Mucosa of descending colon (tissue), 3 donors: ENCODE results near the gene SLAMF9. TPM values are rescaled to one million over a fixed set of nuclear protein-coding genes. Genes with fewer than 3 reads are reported as not detected.

Experiments
- ATAC-seq: fragments of 200-7000 bp; cut with Tn5 transposase; one replicate; pipeline ENCODE4 v1.9.1; 2020; ENCODE audit warnings: mild to moderate bottlenecking, moderate library complexity
- DNase-seq, 3 donors: peaks; one replicate each; pipeline ENCODE4 v3.0.0-alpha.2; 2020
- H3K36me3 ChIP-seq: fragments of 200-600 bp; one replicate; pipeline ENCODE4 v1.8.0; 2021; ENCODE audit warnings: low read depth, mild to moderate bottlenecking
- H3K4me1 ChIP-seq: fragments of 200-600 bp; one replicate; pipeline ENCODE4 v1.8.0; 2021; ENCODE audit warnings: low read depth, mild to moderate bottlenecking
- H3K4me3 ChIP-seq: fragments of 200-600 bp; one replicate; pipeline ENCODE4 v1.8.0; 2021; ENCODE audit warnings: mild to moderate bottlenecking
- H3K9me3 ChIP-seq: fragments of 200-600 bp; one replicate; pipeline ENCODE4 v1.8.0; 2021; ENCODE audit warnings: mild to moderate bottlenecking
- CTCF ChIP-seq: fragments of 200-600 bp; IDR thresholded peaks from one replicate; pipeline ENCODE4 v1.8.0; 2022; ENCODE audit warnings: antibody characterized with exemption, mild to moderate bottlenecking
- intact Hi-C, 2 donors: fragments of 100-400 bp; cut with DNase I in 1 of 2; cut with micrococcal nuclease in 1 of 2; formaldehyde crosslinking; loops; one replicate each; pipeline versions ENCODE4 v1.11.0 to v1.11.1; 2022; cut with DNase I, micrococcal nuclease
- total RNA-seq, 3 donors: library from RNA; stranded (reverse); fragmentation: NEBNext Ultra II Directional in 2 of 3; extraction: Animal tissue kit (Norgen Biotek cat#: 25700) in 2 of 3; gene quantifications; one replicate each; pipeline versions ENCODE4 v1.2.1 to v1.2.4, GENCODE V29; 2021 to 2023
- donor health status: DM: no; HTN: no; CAD: no; lungs with moderate emphysema.
- donor health status: DM: no; HTN: no; CAD: no.
- donor health status: DM: no; HTN: yes; CAD: no.

The SLAMF9 gene
- total RNA-seq, 3 donors from 2014 or later, result not detected

GRCh38 chr1:159968901-159969300 lies 14.9 kb upstream of the SLAMF9 start:
- no peaks in the 10 kb centered on the region for H3K9me3 ChIP-seq
- peaks cover 16% of the 10 kb centered on the region for H3K4me1 ChIP-seq
- intact Hi-C loops, result no loop called here
- TF ChIP-seq CTCF, result no peak
- H3K36me3 ChIP-seq, result no peaks in the 10 kb centered on the region
- H3K4me3 ChIP-seq, result no peak overlapping the region
- DNase-seq (no peak), ATAC-seq (no peak)

- no peak for TF ChIP-seq CTCF
- ATAC-seq, result no peak
- H3K4me3 ChIP-seq, result no peak overlapping the region
Measured at GRCh38 chr1:159965263-159965662, 11.2 kb upstream of the SLAMF9 start.

GRCh38 chr1:159964144-159964543 lies 10.1 kb upstream of the SLAMF9 start:
- ATAC-seq, result no peak
- intact Hi-C loops, result no loop called here
- H3K4me3 ChIP-seq, result no peak overlapping the region

More at GRCh38 chr1:159965263-159965662, 11.2 kb upstream of the SLAMF9 start:
- DNase-seq, result no peak
- Histone ChIP-seq H3K4me1 (peaks cover 25% of the 10 kb centered on the region), H3K36me3 (no peaks in the 10 kb centered on the region), H3K9me3 (no peaks in the 10 kb centered on the region)
- intact Hi-C loops, result no loop called here

GRCh38 chr1:159962176-159962575 lies 8.1 kb upstream of the SLAMF9 start:
- Histone ChIP-seq H3K4me1 (peaks cover 14% of the 10 kb centered on the region), H3K4me3 (no peak overlapping the region), H3K9me3 (no peaks in the 10 kb centered on the region), H3K36me3 (no peaks in the 10 kb centered on the region)
- no peak for TF ChIP-seq CTCF
- intact Hi-C loops, result no loop called here
- DNase-seq, result no peak
- no peak for ATAC-seq

More at GRCh38 chr1:159964144-159964543, 10.1 kb upstream of the SLAMF9 start:
- no peaks in the 10 kb centered on the region for H3K9me3 ChIP-seq
- no peaks in the 10 kb centered on the region for H3K36me3 ChIP-seq
- no peak for TF ChIP-seq CTCF
- no peak for DNase-seq
- H3K4me1 ChIP-seq, result peaks cover 14% of the 10 kb centered on the region

GRCh38 chr1:159961636-159962035 lies 7.6 kb upstream of the SLAMF9 start:
- ATAC-seq, result peak; percentile 58
- intact Hi-C loops, result no loop called here
- TF ChIP-seq CTCF, result no peak
- Histone ChIP-seq H3K4me1 (peaks cover 14% of the 10 kb centered on the region), H3K36me3 (no peaks in the 10 kb centered on the region), H3K9me3 (no peaks in the 10 kb centered on the region), H3K4me3 (no peak overlapping the region)
- peak; percentile 76 to 89 (median 81) for DNase-seq
